MM.1S (cell line): ENCODE results near the gene KCNT1.

Experiments
- DNase-seq: peaks from one replicate; pipeline ENCODE4 v3.0.0-alpha.2; 2015
- H2AFZ ChIP-seq: fragments of 300-600 bp; sonication (generic); 2 replicates; pipeline ENCODE4 v1.6.0; 2016; ENCODE audit warnings: antibody characterized with exemption, low read length
- H3F3A ChIP-seq: fragments of 300-600 bp; sonication (generic); 2 replicates; pipeline ENCODE4 v1.6.1; 2016; ENCODE audit warnings: mild to moderate bottlenecking, antibody characterized with exemption, low read length, moderate library complexity, mixed read lengths; ENCODE audit not compliant: insufficient read depth
- H3K27ac ChIP-seq: fragments of 300-600 bp; sonication (generic); 2 replicates; pipeline ENCODE4 v1.5.1; 2016; ENCODE audit warnings: mild to moderate bottlenecking, low read length
- H3K27me3 ChIP-seq: fragments of 300-600 bp; sonication (generic); replicated peaks from 2 replicates; pipeline ENCODE4 v1.6.0; 2016; ENCODE audit warnings: low read length; ENCODE audit not compliant: insufficient read depth
- H3K36me3 ChIP-seq: fragments of 300-600 bp; sonication (generic); replicated peaks from 2 replicates; pipeline ENCODE4 v1.6.1; 2016; ENCODE audit warnings: mild to moderate bottlenecking, low read length, mixed read lengths; ENCODE audit not compliant: insufficient read depth
- H3K4me1 ChIP-seq: fragments of 300-600 bp; sonication (generic); 2 replicates; pipeline ENCODE4 v1.6.1; 2016; ENCODE audit warnings: low read length, mixed read lengths
- H3K4me2 ChIP-seq: fragments of 300-600 bp; sonication (generic); 2 replicates; pipeline ENCODE4 v1.6.0; 2016; ENCODE audit warnings: low read depth, low read length
- H3K4me3 ChIP-seq: fragments of 300-600 bp; sonication (generic); 2 replicates; pipeline ENCODE4 v1.5.1; 2016; ENCODE audit warnings: low read length, mixed read lengths
- H3K79me2 ChIP-seq: fragments of 300-600 bp; sonication (generic); 2 replicates; pipeline ENCODE4 v1.6.1; 2016; ENCODE audit warnings: mixed run types, low read length, mixed read lengths
- H3K9ac ChIP-seq: fragments of 300-600 bp; sonication (generic); 2 replicates; pipeline ENCODE4 v1.6.1; 2016; ENCODE audit warnings: low read length, mixed read lengths
- H3K9me2 ChIP-seq: fragments of 300-600 bp; sonication (generic); replicated peaks from 2 replicates; pipeline ENCODE4 v1.6.1; 2016; ENCODE audit warnings: mild to moderate bottlenecking, low read length, mixed read lengths; ENCODE audit not compliant: insufficient read depth
- H3K9me3 ChIP-seq: fragments of 300-600 bp; sonication (generic); replicated peaks from 2 replicates; pipeline ENCODE4 v1.6.1; 2016; ENCODE audit warnings: mild to moderate bottlenecking, low read length, mixed read lengths; ENCODE audit not compliant: insufficient read depth
- H4K20me1 ChIP-seq: fragments of 300-600 bp; sonication (generic); 2 replicates; pipeline ENCODE4 v1.6.1; 2016; ENCODE audit warnings: mild to moderate bottlenecking, low read length, moderate library complexity, mixed read lengths; ENCODE audit not compliant: insufficient read depth
- EZH2 ChIP-seq: fragments of 300-600 bp; sonication (generic); optimal IDR thresholded peaks from 2 replicates; pipeline ENCODE3; 2017; ENCODE audit warnings: low read depth, mild to moderate bottlenecking, antibody characterized with exemption, low read length, mixed read lengths
- EZH2phosphoT487 ChIP-seq: fragments of 300-600 bp; sonication (generic); IDR thresholded peaks from 2 replicates; pipeline ENCODE4 v1.6.1; 2018; ENCODE audit warnings: antibody characterized with exemption, low read length
- TF ChIP-seq, protein P1 (sequence below): fragments of 300-600 bp; sonication (generic); IDR thresholded peaks from 2 replicates; pipeline ENCODE4 v1.5.1; 2016; ENCODE audit warnings: antibody characterized with exemption, low read length, mixed read lengths

The KCNT1 gene

DNA sequence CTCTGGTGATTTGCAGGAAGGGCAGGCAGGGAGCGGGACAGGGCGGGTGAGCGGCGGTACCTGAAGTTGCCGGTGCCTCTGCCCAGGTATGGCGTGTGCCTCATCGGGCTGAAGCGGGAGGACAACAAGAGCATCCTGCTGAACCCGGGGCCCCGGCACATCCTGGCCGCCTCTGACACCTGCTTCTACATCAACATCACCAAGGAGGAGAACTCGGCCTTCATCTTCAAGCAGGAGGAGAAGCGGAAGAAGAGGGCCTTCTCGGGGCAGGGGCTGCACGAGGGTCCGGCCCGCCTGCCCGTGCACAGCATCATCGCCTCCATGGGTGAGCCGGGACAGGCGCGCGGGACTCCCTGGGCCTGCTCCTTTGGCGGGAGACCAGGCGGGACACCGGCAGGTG is 68.8 kb downstream of the KCNT1 start:
- Histone ChIP-seq H3K9me3 (no peaks in the 10 kb centered on the region), H3K4me1 (no peaks in the 10 kb centered on the region), H4K20me1 (no peaks in the 10 kb centered on the region), H3K4me3 (no peak overlapping the region), H2AFZ (no peak overlapping the region), H3K9ac (no peak overlapping the region), H3K9me2 (no peaks in the 10 kb centered on the region), H3K79me2 (no peaks in the 10 kb centered on the region), H3K27ac (no peak overlapping the region), H3K36me3 (no peaks in the 10 kb centered on the region), H3F3A (no peaks in the 10 kb centered on the region), H3K4me2 (no peak overlapping the region), H3K27me3 (peaks cover 49% of the 10 kb centered on the region)
- no peak for TF ChIP-seq EZH2phosphoT487
- DNase-seq = no peak

DNA sequence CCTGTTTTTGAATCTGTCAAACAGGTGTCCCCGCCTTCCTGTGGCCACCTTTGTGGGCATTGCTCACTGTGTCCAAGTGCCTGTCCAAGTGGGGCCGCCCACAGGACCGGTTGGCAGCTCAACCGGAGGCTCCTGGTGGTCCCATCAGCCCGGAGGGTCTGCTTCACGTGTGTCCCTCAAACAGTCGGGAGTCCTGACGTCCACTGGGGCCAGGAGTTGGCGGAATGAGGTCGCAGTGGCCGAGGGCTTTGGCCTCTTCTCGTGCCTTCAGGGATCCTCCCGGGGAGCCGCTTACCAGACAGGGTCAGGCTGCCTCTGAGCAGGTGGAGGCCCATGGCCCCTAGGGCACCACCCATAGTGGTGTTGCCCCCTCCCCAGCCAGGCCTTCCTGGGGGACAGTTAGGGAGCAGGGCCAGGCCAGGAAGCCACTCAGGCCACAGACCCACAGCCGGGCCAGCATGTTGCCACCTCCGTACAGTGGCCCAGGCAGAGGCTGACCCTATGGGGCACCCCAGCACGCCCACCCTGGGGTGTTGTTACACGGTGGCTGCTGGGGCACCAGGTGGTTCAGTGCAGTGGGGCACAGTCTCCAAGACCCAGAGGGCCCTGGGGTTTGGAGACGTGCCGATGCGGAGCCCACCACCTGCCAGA is 69.5 kb downstream of the KCNT1 start:
- no peak for DNase-seq
- no peak overlapping the region for H3K27ac ChIP-seq
- no peak overlapping the region for H3K4me3 ChIP-seq
- no peaks in the 10 kb centered on the region for H3F3A ChIP-seq
- no peaks in the 10 kb centered on the region for H3K36me3 ChIP-seq
- no peaks in the 10 kb centered on the region for H3K9me3 ChIP-seq
- H3K4me1 ChIP-seq = no peaks in the 10 kb centered on the region
- no peak for TF ChIP-seq EZH2
- TF ChIP-seq, protein P1, sequence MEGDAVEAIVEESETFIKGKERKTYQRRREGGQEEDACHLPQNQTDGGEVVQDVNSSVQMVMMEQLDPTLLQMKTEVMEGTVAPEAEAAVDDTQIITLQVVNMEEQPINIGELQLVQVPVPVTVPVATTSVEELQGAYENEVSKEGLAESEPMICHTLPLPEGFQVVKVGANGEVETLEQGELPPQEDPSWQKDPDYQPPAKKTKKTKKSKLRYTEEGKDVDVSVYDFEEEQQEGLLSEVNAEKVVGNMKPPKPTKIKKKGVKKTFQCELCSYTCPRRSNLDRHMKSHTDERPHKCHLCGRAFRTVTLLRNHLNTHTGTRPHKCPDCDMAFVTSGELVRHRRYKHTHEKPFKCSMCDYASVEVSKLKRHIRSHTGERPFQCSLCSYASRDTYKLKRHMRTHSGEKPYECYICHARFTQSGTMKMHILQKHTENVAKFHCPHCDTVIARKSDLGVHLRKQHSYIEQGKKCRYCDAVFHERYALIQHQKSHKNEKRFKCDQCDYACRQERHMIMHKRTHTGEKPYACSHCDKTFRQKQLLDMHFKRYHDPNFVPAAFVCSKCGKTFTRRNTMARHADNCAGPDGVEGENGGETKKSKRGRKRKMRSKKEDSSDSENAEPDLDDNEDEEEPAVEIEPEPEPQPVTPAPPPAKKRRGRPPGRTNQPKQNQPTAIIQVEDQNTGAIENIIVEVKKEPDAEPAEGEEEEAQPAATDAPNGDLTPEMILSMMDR = no peak
- no peak for TF ChIP-seq EZH2phosphoT487
- H3K9me2 ChIP-seq = no peaks in the 10 kb centered on the region
- peaks cover 55% of the 10 kb centered on the region for H3K27me3 ChIP-seq
- no peak overlapping the region for H3K9ac ChIP-seq
- no peak overlapping the region for H3K4me2 ChIP-seq
- H4K20me1 ChIP-seq = no peaks in the 10 kb centered on the region
- H3K79me2 ChIP-seq = no peaks in the 10 kb centered on the region
- no peak overlapping the region for H2AFZ ChIP-seq

DNA sequence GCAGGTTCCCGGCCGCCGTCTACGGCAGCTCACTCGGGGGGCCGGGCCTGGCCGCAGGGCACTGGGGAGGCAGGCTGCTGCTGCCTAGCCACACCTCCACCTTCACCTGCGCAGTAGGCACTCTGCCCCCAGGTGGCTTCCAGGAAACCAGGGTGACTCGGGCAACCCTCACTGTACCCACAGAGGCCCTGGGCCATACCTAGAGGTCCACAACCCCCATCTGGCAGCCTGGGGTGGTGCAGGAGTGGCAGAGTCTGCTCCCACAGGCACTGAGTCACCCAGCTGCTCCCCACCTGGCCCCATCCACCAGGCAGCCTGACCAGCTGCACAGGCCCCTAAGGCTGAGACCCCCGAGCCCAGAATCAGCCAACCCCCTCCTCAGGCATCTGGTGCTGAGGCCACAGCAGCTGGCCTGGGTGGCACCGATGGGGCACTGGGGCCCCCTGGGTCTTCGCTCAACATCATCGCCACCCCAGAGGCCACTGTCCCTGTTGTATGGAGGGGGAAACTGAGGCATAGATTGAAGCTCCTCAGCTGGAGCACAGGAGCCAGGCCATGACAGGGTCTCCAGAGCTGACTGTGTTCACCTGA is 70.2 kb downstream of the KCNT1 start:
- DNase-seq = peak; percentile 18
- Histone ChIP-seq H3K9ac (no peak overlapping the region), H3K4me3 (no peak overlapping the region), H3K4me1 (no peaks in the 10 kb centered on the region), H3K9me2 (no peaks in the 10 kb centered on the region), H3K4me2 (no peak overlapping the region), H3K27me3 (peaks cover 61% of the 10 kb centered on the region), H4K20me1 (no peaks in the 10 kb centered on the region), H3K79me2 (no peaks in the 10 kb centered on the region), H2AFZ (no peak overlapping the region), H3K27ac (no peak overlapping the region), H3K36me3 (no peaks in the 10 kb centered on the region), H3F3A (no peaks in the 10 kb centered on the region), H3K9me3 (no peaks in the 10 kb centered on the region)
- TF ChIP-seq EZH2phosphoT487 = no peak
- TF ChIP-seq, protein P1 = no peak
